GM23338 (cell line): ENCODE data around the gene BBS4.

Source experiments
- CREB1 ChIP-seq: fragments of 250-450 bp; sonication (Bioruptor Pico); IDR thresholded peaks from 2 replicates; pipeline ENCODE4 v1.5.0; 2020; ENCODE audit warnings: low read depth, mild to moderate bottlenecking, moderate library complexity
- EZH2 ChIP-seq: fragments of 200-600 bp; sonication (generic); IDR thresholded peaks from one replicate; pipeline ENCODE4 v1.8.0; 2017; ENCODE audit warnings: antibody characterized with exemption, mild to moderate bottlenecking, low read depth; ENCODE audit not compliant: unreplicated experiment
- EZH2phosphoT487 ChIP-seq: fragments of 200-600 bp; sonication (generic); IDR thresholded peaks from one replicate; pipeline ENCODE4 v1.8.1; 2018; ENCODE audit warnings: antibody characterized with exemption; ENCODE audit not compliant: unreplicated experiment
- JUNB ChIP-seq: IDR thresholded peaks from one replicate; pipeline ENCODE4 v1.6.1; 2016; ENCODE audit warnings: antibody characterized with exemption; ENCODE audit not compliant: unreplicated experiment
- NANOG ChIP-seq: IDR thresholded peaks from 2 replicates; pipeline ENCODE4 v1.6.1; 2016; ENCODE audit warnings: antibody characterized with exemption, borderline replicate concordance
- POLR2AphosphoS5 ChIP-seq: IDR thresholded peaks from 2 replicates; pipeline ENCODE4 v1.6.1; 2016; ENCODE audit warnings: antibody characterized with exemption, low read depth
- STAT1 ChIP-seq: IDR thresholded peaks from one replicate; pipeline ENCODE4 v1.6.1; 2016; ENCODE audit warnings: antibody characterized with exemption; ENCODE audit not compliant: unreplicated experiment
- ZNF114 ChIP-seq: fragments of 250-450 bp; sonication (Bioruptor Pico); IDR thresholded peaks from 2 replicates; pipeline ENCODE4 v1.5.0; 2020; ENCODE audit warnings: mild to moderate bottlenecking, moderate library complexity
- ZNF331 ChIP-seq: fragments of 250-450 bp; sonication (Bioruptor Pico); IDR thresholded peaks from 2 replicates; pipeline ENCODE4 v1.5.0; 2020; ENCODE audit warnings: low read depth, mild to moderate bottlenecking, moderate library complexity
- TF ChIP-seq, protein P1 (sequence below), 2 experiments: fragments of 200-600 bp in 1 of 2; sonication (generic) in 1 of 2; conservative IDR thresholded peaks; 2 replicates each; pipeline versions ENCODE4 v1.5.1 to v1.6.1; 2016 to 2017; ENCODE audit warnings: antibody characterized with exemption in 2 of 2, low read depth in 2 of 2, mild to moderate bottlenecking in 2 of 2, moderate library complexity in 1 of 2
- TF ChIP-seq, protein P2 (sequence below): IDR thresholded peaks from one replicate; pipeline ENCODE4 v1.6.1; 2018; ENCODE audit warnings: antibody characterized with exemption; ENCODE audit not compliant: unreplicated experiment
- TF ChIP-seq, protein P3 (sequence below): fragments of 250-450 bp; sonication (Bioruptor Pico); IDR thresholded peaks from 2 replicates; pipeline ENCODE4 v1.5.0; 2020; ENCODE audit warnings: mild to moderate bottlenecking, moderate library complexity
- TF ChIP-seq, protein P4 (sequence below): IDR thresholded peaks from 2 replicates; pipeline ENCODE4 v1.6.1; 2016; ENCODE audit warnings: antibody characterized with exemption

- TF ChIP-seq, protein P1, sequence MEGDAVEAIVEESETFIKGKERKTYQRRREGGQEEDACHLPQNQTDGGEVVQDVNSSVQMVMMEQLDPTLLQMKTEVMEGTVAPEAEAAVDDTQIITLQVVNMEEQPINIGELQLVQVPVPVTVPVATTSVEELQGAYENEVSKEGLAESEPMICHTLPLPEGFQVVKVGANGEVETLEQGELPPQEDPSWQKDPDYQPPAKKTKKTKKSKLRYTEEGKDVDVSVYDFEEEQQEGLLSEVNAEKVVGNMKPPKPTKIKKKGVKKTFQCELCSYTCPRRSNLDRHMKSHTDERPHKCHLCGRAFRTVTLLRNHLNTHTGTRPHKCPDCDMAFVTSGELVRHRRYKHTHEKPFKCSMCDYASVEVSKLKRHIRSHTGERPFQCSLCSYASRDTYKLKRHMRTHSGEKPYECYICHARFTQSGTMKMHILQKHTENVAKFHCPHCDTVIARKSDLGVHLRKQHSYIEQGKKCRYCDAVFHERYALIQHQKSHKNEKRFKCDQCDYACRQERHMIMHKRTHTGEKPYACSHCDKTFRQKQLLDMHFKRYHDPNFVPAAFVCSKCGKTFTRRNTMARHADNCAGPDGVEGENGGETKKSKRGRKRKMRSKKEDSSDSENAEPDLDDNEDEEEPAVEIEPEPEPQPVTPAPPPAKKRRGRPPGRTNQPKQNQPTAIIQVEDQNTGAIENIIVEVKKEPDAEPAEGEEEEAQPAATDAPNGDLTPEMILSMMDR (conservative IDR thresholded peaks at IDR 0.05; ENCODE audit: low read depth in 2 of 2): no peak
- TF ChIP-seq EZH2phosphoT487: no peak
- TF ChIP-seq CREB1: no peak
- TF ChIP-seq, protein P2, sequence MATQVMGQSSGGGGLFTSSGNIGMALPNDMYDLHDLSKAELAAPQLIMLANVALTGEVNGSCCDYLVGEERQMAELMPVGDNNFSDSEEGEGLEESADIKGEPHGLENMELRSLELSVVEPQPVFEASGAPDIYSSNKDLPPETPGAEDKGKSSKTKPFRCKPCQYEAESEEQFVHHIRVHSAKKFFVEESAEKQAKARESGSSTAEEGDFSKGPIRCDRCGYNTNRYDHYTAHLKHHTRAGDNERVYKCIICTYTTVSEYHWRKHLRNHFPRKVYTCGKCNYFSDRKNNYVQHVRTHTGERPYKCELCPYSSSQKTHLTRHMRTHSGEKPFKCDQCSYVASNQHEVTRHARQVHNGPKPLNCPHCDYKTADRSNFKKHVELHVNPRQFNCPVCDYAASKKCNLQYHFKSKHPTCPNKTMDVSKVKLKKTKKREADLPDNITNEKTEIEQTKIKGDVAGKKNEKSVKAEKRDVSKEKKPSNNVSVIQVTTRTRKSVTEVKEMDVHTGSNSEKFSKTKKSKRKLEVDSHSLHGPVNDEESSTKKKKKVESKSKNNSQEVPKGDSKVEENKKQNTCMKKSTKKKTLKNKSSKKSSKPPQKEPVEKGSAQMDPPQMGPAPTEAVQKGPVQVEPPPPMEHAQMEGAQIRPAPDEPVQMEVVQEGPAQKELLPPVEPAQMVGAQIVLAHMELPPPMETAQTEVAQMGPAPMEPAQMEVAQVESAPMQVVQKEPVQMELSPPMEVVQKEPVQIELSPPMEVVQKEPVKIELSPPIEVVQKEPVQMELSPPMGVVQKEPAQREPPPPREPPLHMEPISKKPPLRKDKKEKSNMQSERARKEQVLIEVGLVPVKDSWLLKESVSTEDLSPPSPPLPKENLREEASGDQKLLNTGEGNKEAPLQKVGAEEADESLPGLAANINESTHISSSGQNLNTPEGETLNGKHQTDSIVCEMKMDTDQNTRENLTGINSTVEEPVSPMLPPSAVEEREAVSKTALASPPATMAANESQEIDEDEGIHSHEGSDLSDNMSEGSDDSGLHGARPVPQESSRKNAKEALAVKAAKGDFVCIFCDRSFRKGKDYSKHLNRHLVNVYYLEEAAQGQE: no peak
- TF ChIP-seq ZNF114 (CRISPR knock-in tag): no peak
- TF ChIP-seq POLR2AphosphoS5: no peak
- TF ChIP-seq STAT1: no peak
- TF ChIP-seq, protein P3, sequence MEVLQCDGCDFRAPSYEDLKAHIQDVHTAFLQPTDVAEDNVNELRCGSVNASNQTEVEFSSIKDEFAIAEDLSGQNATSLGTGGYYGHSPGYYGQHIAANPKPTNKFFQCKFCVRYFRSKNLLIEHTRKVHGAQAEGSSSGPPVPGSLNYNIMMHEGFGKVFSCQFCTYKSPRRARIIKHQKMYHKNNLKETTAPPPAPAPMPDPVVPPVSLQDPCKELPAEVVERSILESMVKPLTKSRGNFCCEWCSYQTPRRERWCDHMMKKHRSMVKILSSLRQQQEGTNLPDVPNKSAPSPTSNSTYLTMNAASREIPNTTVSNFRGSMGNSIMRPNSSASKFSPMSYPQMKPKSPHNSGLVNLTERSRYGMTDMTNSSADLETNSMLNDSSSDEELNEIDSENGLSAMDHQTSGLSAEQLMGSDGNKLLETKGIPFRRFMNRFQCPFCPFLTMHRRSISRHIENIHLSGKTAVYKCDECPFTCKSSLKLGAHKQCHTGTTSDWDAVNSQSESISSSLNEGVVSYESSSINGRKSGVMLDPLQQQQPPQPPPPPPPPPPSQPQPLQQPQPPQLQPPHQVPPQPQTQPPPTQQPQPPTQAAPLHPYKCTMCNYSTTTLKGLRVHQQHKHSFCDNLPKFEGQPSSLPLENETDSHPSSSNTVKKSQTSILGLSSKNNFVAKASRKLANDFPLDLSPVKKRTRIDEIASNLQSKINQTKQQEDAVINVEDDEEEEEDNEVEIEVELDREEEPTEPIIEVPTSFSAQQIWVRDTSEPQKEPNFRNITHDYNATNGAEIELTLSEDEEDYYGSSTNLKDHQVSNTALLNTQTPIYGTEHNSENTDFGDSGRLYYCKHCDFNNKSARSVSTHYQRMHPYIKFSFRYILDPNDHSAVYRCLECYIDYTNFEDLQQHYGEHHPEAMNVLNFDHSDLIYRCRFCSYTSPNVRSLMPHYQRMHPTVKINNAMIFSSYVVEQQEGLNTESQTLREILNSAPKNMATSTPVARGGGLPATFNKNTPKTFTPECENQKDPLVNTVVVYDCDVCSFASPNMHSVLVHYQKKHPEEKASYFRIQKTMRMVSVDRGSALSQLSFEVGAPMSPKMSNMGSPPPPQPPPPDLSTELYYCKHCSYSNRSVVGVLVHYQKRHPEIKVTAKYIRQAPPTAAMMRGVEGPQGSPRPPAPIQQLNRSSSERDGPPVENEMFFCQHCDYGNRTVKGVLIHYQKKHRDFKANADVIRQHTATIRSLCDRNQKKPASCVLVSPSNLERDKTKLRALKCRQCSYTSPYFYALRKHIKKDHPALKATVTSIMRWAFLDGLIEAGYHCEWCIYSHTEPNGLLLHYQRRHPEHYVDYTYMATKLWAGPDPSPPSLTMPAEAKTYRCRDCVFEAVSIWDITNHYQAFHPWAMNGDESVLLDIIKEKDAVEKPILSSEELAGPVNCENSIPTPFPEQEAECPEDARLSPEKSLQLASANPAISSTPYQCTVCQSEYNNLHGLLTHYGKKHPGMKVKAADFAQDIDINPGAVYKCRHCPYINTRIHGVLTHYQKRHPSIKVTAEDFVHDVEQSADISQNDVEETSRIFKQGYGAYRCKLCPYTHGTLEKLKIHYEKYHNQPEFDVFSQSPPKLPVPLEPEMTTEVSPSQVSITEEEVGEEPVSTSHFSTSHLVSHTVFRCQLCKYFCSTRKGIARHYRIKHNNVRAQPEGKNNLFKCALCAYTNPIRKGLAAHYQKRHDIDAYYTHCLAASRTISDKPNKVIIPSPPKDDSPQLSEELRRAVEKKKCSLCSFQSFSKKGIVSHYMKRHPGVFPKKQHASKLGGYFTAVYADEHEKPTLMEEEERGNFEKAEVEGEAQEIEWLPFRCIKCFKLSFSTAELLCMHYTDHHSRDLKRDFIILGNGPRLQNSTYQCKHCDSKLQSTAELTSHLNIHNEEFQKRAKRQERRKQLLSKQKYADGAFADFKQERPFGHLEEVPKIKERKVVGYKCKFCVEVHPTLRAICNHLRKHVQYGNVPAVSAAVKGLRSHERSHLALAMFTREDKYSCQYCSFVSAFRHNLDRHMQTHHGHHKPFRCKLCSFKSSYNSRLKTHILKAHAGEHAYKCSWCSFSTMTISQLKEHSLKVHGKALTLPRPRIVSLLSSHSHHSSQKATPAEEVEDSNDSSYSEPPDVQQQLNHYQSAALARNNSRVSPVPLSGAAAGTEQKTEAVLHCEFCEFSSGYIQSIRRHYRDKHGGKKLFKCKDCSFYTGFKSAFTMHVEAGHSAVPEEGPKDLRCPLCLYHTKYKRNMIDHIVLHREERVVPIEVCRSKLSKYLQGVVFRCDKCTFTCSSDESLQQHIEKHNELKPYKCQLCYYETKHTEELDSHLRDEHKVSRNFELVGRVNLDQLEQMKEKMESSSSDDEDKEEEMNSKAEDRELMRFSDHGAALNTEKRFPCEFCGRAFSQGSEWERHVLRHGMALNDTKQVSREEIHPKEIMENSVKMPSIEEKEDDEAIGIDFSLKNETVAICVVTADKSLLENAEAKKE (CRISPR knock-in tag): no peak
- no peak for TF ChIP-seq EZH2
- TF ChIP-seq JUNB: no peak
- TF ChIP-seq, protein P4, sequence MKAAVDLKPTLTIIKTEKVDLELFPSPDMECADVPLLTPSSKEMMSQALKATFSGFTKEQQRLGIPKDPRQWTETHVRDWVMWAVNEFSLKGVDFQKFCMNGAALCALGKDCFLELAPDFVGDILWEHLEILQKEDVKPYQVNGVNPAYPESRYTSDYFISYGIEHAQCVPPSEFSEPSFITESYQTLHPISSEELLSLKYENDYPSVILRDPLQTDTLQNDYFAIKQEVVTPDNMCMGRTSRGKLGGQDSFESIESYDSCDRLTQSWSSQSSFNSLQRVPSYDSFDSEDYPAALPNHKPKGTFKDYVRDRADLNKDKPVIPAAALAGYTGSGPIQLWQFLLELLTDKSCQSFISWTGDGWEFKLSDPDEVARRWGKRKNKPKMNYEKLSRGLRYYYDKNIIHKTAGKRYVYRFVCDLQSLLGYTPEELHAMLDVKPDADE: no peak
- no peak for TF ChIP-seq ZNF331
- no peak for TF ChIP-seq NANOG
Measured at GRCh38 chr15:72774696-72775383, 88.8 kb downstream of the BBS4 start.
